Mammary epithelial cell (primary cell): Measurements from ENCODE around the gene RBPJL.

Experiments used
- EZH2 ChIP-seq: IDR thresholded peaks from 2 replicates; pipeline ENCODE4 v1.6.1; 2012; ENCODE audit warnings: low read length, inconsistent platforms, borderline replicate concordance
- TF ChIP-seq, protein P1 (sequence below), 2 donors: IDR thresholded peaks in 1 of 2; conservative IDR thresholded peaks in 1 of 2; 2 replicates each; pipeline ENCODE4 v1.5.1; 2011 to 2012; ENCODE audit warnings: inconsistent platforms in 2 of 2, low read length in 2 of 2, mild to moderate bottlenecking in 2 of 2, control low read depth in 1 of 2, low read depth in 1 of 2; ENCODE audit not compliant: insufficient read depth in 1 of 2; ENCODE audit errors: extremely low read depth in 1 of 2

DNA sequence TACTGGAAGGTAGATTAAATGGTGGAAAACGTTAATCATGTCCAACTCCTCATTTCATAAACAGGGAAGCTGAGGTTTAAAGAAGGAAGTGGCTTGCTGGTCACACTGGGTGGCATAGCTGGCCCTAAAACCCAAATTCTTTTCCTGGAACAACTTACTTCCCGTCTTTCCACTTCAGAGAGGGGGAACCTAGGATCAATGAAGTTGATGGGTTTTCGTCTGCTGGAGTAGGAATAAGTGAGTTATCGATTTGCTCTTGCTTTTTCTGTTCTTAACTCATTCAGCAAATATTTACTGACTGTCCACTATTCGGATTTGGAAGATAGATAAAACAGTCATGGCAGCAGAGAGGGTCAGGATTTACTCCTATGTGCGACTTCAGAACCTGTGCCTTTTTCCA is 55.2 kb downstream of the RBPJL start:
- TF ChIP-seq EZH2, result no peak
- TF ChIP-seq, protein P1, sequence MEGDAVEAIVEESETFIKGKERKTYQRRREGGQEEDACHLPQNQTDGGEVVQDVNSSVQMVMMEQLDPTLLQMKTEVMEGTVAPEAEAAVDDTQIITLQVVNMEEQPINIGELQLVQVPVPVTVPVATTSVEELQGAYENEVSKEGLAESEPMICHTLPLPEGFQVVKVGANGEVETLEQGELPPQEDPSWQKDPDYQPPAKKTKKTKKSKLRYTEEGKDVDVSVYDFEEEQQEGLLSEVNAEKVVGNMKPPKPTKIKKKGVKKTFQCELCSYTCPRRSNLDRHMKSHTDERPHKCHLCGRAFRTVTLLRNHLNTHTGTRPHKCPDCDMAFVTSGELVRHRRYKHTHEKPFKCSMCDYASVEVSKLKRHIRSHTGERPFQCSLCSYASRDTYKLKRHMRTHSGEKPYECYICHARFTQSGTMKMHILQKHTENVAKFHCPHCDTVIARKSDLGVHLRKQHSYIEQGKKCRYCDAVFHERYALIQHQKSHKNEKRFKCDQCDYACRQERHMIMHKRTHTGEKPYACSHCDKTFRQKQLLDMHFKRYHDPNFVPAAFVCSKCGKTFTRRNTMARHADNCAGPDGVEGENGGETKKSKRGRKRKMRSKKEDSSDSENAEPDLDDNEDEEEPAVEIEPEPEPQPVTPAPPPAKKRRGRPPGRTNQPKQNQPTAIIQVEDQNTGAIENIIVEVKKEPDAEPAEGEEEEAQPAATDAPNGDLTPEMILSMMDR (conservative IDR thresholded peaks at IDR 0.05 in 1 of 2, IDR thresholded peaks at IDR 0.05 in 1 of 2; ENCODE audit: extremely low read depth in 1 of 2, insufficient read depth in 1 of 2, low read depth in 1 of 2, low read length in 2 of 2), result no peak
